GM21390 (cell line): Measurements from ENCODE around the gene KLHL29.
"Not testable (repeated sequence)": the region's sequence is repeated elsewhere in the genome, so short reads cannot be mapped to it uniquely, and the experiment has no call there.

Experiments
- ATAC-seq: cut with Tn5 transposase; IDR thresholded peaks from one replicate; pipeline ENCODE4 v1.9.1; 2021; ENCODE audit not compliant: unreplicated experiment

KLHL29 gene

DNA sequence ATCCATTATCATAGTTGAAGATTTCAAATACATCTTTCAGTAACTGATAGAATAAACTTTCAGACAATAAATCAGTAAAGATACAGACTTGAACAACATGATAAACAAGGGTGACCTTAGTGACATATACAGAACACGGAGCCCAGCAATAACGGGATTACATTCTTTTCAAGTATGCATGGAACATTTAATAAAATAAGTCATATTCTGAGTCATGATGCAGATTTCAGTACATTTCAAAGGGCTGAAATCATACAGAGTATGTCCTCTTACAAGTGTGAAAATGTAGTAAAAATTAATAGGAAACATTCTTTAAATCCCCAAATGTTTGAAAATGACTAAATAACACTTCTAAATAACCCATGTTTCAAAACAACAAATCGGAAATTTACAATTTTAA, 17.2 kb upstream of the KLHL29 start:
- ATAC-seq = no peak

DNA sequence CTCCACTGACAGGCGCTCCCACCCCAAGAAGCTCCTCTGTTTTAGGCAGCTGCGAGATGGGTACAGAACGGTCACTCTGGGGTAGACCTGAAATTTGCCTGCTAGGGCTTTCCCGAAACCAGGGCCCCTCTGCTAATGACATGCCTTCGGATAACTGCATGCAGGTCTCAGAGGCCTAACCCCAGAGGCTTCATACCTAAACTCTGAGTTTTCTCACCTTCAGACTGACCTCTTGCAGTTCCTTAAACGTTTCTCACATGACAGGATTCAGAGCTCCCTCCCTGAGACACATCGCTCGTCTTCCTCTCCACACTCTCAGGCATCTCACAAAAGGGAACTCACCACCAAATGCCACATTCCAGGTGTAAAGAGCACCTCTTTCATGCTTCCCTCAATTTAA, 11.3 kb upstream of the KLHL29 start:
- ATAC-seq = no peak

DNA sequence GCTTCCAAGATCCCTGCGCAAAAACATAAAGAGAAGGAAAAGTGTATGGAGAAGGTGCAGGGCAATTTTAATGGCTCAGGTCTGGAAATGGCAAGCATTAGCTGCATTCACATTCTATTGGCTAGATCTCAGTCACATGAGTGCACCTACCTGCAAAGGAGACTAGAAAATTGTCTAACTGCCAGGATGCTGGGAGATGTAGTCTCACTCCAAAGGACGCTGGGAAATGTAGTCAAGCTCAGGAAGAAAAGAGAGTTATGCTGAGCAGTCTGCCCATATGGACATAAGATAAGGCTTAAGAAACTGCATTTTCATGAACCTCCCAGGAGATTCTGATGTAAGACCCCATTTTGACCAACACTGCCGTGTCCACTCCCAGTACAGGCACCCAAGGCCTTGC, 9.5 kb upstream of the KLHL29 start:
- ATAC-seq = peak; percentile 34

DNA sequence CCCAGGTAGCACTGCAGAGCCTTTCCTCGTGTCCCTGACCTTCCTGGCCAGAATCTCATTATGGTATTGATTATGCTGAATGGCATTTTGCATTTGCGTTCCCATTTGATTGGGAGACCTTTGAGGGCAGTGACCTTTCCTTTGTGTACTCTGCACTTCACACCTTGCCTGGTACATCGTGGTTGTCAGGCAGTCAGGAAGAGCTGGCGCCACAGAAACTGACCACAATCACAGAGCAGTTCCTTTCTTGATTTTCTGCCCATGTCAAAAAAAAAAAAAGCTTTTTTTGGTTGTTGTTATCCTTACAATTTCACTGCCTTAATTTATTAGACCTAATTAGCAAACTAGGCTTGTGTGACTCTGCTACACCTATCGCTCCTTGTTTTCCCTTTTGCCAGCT, 8.9 kb upstream of the KLHL29 start:
- ATAC-seq = no peak

DNA sequence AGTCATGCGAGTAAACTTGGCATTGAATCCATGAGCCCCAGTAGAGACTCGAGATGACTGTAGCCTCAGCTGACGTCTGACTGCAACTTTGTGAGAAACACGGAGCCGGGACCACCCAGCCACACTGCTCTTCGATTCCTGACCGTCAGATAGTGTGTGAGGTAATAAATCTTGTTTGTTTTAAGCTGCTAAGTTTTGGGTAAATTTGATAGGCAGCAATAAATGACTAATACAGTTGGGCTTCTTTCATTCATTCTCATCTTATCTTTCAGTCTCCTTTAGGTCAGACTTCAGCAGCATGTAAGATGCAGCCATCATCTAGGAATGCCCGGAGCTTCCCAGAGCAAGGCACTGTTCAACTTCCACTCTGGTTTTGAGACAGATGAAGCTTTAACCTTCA, 8.0 kb upstream of the KLHL29 start:
- no peak for ATAC-seq

DNA sequence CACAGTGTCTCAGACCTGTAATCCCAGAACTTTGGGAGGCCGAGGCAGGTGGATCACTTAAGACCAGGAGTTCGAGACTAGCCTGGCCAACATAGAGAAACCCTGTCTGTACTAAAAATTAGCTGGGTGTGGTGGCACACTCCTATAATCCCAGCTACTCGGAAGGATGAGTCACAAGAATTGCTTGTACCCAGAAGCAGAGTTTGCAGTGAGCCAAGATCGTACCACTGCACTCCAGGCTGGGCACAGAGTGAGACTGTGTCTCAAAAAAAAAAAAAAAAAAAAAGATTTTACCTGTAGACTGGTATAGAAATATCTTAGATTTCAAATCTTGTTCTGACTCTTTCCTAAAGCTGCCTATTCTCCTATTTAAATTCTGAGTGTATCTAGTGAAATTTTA, 7.2 kb upstream of the KLHL29 start:
- no peak for ATAC-seq

DNA sequence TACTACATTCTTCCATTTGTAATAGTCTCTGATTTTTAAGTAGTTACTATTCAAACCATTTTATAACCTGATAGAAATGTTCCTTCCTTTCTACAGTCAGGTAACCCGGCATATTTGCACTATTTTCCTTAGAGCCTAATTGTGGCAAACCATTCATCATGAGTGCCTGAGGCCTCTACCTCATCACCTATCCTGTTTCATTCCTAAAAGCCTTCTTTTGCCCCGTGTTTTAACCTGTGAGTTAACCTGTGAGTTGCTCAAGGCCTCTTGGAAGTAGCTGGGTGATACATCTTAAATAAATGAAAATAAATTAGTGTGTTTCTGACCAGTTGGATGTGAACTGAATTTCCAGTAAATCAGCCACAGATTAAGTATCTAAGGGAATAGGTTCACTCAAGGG, 6.5 kb upstream of the KLHL29 start:
- no peak for ATAC-seq

DNA sequence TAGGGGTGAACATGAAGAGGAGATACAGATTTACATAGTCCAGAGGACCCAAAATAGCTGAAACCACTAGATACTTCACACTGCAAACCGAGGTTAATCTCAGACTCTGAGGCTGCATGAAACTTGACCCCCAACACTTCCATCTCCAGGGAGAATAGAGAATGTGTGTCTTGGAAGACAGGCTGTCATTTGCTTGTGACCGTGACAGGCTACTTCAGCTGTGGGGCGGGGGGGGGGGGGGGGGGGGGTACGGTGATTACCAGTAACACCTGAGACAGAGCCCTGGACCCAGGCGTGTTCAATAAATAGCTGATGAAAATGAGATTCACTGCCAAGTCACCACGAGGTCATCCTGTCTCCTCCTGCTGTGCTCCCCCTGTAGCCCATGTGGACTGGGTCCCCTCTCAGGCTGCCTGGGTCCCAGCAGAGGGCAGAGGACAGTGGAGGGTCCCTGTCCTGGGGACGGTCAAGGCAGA, 5.7 kb upstream of the KLHL29 start:
- ATAC-seq = peak; percentile 64

DNA sequence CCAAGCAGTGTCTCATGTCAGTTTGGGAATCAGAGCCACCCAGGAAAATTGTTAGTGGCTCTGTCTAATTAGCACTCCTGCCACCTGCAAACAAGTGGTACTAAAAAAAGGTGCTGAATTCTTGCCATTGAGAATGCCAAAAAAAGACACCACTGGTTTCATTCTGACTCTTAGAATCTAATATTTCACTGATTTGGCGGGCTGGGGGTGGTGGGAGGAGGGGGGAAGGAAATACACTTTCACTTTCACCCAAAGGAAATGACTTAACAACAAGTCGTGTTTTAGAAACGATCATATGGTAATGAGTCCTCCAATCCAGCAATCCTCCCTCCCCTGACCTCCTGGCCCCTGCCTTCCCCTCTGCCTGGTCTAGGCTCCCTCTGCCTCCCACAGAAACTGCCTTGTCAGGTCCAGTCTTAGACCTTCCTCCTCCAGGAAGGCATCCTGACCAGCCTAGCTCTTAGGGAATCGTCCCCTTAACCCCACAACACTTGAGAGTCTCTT, 4.4 kb upstream of the KLHL29 start:
- ATAC-seq = peak; percentile 36

DNA sequence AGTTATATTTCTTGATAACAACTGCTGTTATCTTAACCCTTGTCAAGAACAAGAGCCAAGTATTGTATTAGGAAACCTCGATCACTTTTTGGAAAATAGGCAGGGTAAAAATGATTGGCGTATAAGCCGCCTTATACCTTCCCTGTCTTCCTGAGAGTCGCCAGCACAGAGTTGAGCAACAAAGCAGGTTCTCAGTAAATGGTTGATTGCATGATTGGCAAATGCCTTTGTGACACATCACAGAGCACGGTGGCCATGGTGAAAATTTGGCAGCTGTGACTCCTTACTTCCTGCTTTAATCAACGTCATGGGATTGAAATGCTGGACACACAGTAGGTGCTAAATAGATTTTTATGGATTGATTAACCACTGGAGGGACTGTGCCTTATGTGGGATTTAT, 3.9 kb upstream of the KLHL29 start:
- no peak for ATAC-seq

DNA sequence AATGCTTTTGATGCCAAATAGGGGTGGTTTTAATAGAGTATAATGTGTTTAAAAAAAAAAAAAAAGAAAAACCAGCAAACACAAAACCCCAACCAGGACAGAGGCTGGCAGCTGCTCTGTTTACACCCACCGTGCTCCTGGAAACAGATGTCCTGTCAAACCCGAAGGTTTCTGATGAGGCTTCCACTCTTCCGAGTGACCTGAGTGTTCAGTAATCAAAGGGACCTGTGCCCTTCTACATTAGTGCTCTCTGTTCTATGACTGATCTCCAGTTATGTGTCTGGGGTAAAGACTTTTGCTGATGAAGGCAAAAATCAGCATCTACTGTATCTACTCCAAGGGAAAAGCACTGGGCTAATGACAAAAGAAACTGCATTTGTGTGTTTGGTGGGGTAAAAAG, 3.5 kb upstream of the KLHL29 start:
- no peak for ATAC-seq

DNA sequence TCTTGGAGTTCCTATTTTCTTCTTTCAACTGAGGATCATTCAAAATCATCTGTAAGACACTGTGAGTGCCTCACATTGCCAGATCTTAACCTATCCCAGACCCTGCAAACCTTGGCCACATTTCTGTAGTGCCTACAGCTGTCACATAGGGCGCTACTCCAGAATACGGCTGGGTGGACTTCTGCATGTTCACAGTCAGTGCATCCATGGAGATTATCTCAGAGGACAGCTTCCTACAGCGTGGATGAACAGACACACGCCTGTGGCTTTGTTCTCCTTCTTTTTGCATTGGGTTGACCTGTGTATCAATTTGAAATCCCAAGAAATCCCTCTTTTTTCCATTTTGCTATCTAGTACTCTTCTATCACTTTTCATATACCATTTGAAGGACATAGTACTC, 1.9 kb upstream of the KLHL29 start:
- ATAC-seq = no peak

DNA sequence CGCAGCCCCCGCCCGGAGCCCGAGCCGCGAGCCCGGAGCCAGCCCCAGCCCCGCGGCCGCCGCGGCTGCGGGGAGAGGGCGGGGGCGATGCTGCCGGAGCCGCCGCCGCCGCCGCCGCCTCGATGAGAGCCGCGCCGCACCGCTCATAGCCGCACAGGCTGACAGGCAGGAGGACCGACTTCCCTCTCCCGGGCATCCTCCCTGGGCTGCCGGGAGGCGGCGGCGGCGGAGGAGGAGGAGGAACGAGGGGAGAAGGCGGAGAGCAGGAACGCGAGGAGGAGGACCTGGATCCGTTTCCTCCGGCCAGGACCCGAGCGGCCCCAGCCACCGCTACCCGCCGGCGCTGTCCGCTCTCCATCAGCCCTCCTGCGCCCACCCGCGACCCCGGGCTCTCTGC, 370 bp downstream of the KLHL29 start:
- peak; percentile 22 for ATAC-seq

DNA sequence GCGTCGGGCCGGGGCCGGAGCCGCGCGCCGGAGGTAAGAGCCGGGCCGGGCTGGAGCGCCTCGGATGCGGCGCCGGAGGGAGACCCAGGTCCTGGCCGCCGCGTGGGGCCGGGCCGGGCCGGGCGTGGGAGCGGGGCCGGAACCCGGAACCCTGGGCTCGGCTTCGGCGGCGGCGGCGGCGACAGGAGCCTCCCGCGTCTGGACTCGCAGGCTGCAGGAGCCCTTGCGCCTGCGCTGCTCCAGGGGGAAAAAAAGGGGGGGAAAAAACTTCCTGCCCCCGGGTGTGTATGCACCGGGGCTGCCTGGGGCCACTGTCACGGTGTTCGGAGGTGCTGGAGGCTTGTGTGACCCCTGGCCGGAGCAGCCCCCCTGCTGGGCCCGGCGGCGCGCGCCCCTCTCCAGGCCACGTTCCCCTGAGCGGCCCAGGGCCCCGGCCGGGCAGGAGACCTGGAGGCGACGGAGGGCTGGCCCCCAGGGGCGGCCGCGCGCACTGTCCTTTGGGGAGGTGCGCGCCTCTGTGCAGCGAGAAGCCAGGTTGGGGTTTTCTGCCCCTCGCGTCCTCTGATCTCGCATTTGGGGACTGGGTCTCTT, 864 bp downstream of the KLHL29 start:
- peak; percentile 25 for ATAC-seq

DNA sequence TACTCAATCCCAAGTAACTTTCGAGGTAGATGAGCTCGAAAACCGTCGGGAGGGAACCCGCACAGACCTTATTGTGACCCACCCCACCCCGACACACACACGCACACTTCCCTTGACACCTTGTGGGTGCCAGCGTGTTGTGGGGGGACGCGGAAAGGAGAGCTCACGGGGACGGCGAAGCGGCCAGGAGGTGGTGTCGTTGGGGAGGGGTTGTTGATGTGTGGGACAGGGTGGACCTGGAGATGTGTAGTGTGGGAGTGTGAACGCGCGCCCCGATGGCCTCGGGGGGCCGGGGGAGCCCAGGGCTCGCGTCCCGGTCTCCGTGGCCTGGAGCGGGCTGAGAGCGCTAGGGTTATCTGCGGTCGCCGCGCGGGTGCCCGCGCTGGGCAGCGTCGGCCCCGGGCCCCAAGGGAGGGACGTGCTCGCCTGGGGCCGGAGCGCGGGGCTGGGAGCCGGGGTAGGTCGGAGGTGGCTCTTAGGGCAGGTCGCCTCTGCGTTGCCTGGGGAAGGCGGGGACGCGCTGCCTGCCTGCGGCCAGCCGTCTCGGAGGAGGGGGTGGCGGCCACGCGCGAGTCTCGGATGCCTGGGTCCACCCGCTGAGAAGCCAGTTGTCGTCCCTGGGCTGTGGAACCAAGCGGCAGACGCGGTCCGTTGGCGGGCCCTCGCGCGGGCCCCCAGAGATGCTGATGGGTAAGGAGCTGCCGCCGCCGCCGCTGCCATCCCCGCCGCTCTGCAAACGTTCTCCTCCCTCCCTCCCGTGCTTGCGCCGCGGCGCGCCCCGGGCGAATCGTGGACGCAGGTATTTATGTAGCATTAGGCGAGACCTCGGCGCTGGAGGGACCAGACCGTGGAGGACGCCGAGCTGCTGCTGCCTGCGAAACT, 1.6 kb downstream of the KLHL29 start:
- ATAC-seq = no peak

DNA sequence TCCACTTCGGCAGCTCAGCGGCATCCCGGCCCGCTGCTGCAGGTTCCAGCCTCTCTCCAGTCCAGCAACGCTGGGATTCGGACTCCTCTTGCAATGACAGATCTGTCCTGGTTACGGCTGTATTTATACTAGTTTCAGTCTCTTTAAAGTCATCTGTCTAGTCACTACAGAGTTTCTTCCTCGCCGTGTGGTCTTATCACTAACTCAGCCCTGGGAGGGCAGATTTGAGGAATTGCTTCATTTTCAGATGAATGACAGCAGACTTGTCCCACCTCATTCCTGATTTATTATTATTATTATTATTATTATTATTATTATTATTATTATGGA, 2.2 kb downstream of the KLHL29 start:
- no peak for ATAC-seq

DNA sequence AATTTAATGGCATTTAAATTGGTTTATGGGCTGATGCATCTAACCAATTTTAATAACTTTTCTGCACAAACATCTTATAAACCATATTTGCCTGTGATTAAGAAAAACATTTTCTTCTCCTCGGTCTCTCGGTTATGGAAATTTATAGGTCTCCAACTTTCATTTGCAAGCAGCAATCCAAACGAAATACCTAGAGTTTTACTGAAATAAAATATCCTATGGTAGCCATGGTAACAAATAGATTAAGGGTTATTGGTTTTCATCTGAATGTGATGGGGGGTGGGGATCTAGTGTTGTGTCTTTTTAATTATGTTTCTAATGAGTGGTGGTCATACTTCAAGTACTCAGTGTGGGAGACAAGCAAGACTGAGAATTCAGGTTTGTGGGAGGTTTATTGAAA, 2.9 kb downstream of the KLHL29 start:
- no peak for ATAC-seq

DNA sequence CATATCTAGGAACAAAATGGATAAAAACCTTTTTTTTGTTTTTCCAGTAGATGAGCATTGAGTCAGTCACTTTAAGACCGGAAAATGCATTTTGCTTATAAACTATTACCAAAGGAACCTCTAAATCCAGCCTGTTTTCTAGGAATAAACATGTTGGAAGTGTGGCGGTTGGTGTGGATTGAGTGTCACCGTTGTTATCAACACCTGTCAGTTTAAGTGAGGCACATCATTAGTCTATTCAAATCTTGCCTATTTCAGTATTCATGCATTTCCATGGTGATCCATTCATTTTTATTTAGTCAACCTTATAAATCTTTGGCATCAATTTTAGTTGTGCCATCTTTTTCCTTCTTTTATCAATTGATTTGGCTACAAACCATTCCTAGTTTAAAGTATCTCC, 3.3 kb downstream of the KLHL29 start:
- no peak for ATAC-seq

DNA sequence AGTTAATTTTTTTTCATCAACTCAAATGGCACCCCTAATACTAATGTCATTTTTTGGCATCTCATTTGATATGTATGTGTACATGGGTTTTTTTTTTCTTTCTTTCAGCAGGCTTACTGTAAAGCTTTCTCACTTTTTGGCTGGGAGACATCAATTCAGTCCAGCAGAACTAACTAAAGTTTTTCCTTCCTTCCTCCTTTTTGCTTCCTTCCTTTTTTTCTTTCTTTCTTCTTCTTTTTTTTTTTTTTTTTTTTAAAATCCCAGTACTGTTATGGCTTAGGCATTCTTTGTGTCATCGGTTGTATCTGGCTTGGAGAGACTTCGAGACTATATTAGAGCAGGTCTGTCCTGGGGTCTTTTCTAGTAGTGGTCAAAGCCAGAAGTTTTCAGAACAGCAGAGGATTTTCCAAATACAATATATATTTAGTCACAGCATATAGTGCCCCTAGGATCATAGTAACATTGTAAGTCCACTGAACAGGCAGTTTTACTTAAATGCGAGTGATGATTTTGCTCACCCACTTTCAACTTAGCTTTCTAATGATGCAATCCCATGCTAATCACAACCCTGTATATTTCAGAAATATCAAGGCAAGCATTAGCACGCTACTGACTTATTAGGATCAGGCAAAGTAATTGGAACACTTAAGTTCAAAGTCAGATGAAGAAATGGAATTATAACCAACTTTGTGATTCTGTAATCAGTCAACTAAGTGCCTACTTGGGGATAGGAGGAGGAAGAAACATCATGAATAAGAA, 4.0 kb downstream of the KLHL29 start:
- no peak for ATAC-seq

DNA sequence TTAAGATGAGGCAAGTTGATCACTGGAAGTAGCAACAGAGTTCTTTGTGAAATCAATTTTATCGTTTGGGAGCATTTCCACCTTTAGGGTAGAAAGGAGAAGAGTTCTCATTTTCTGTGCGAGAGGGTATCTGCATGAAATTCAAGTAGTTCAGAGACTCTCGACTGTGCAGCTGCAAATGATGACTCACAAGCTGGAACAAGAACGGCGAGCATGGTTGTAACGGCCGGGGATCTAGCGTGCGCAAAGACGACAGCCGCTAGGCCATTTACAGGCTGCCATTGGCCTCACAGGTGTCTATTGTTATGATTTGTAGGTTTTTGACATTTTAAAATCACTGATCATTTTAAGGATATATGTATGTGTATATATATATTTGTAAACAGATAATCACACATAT, 5.2 kb downstream of the KLHL29 start:
- ATAC-seq = no peak

DNA sequence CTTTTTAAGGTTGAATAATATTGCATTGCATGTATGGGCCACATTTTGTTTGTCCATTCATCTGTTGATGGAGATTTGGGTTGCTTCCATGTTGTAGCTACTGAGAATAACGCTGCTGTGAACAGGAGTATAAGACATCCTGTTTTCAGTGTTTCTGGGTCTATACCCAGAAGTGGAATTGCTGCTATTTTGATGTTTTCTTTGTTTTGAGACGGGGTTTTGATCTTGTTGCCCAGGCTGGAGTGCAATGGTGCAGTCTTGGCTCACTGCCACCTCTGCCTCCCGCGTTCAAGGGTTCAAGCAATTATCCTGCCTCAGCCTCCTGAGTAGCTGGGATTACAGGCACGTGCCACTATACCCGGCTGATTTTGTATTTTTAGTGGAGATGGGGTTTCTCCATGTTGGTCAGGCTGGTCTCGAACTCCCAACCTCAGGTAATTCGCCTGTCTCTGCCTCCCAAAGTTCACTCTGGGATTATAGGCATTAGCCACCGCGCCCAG, 6.3 kb downstream of the KLHL29 start:
- ATAC-seq = not testable (repeated sequence)

DNA sequence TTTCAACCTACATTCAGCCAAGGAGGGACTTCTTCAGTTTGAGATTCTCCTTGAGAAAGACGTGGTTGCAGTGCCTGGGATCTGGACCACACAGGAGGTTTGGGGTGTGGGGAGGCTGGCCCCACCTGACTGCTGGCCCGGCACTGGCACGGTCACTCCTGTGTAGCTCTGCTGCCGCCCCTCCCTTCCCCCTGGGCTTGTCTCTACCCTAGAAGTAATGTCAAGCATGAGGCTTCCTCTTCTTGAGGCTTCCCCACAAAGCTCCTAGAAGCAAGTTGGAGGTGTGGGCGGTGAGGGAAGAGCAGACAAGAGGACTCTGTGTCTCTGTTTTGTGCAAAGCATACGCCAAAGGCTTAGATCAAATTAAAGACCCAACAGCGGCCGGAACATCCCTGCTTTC, 8.7 kb downstream of the KLHL29 start:
- no peak for ATAC-seq
